ENCODE data around the gene DIAPH3.

The DIAPH3 gene

GRCh38 chr13:59660582-59660981 is 503.1 kb downstream of the DIAPH3 start:
- H3K9me3 ChIP-seq (ENCODE audit: insufficient read depth, low read depth, low read length): no peaks in the 10 kb centered on the region
- H3K9ac ChIP-seq (ENCODE audit: low read depth, low read length, poor library complexity, severe bottlenecking): no peak overlapping the region
- H3K4me2 ChIP-seq (ENCODE audit: low read depth, low read length, poor library complexity, severe bottlenecking): no peak overlapping the region
- peaks cover 2% of the 10 kb centered on the region for H3K4me1 ChIP-seq (ENCODE audit: insufficient read depth, low read length, poor library complexity, severe bottlenecking)
- H3K36me3 ChIP-seq (ENCODE audit: insufficient read depth, low read length): no peaks in the 10 kb centered on the region
- H3K9me2 ChIP-seq (replicated peaks; ENCODE audit: low read depth, low read length): no peaks in the 10 kb centered on the region
- no peaks in the 10 kb centered on the region for H3K79me2 ChIP-seq (ENCODE audit: insufficient read depth, low read length)
- no peak overlapping the region for H3K4me3 ChIP-seq (ENCODE audit: low read length, poor library complexity, severe bottlenecking)
- H3F3A ChIP-seq (ENCODE audit: low read depth): no peaks in the 10 kb centered on the region
- H3K27me3 ChIP-seq (ENCODE audit: insufficient read depth, low read length, poor library complexity, severe bottlenecking): no peaks in the 10 kb centered on the region
- H4K20me1 ChIP-seq (ENCODE audit: insufficient read depth, low read length, poor library complexity, severe bottlenecking): no peaks in the 10 kb centered on the region
- TF ChIP-seq EZH2phosphoT487 (IDR thresholded peaks at IDR 0.05; ENCODE audit: borderline replicate concordance): no peak
- TF ChIP-seq, protein P1, sequence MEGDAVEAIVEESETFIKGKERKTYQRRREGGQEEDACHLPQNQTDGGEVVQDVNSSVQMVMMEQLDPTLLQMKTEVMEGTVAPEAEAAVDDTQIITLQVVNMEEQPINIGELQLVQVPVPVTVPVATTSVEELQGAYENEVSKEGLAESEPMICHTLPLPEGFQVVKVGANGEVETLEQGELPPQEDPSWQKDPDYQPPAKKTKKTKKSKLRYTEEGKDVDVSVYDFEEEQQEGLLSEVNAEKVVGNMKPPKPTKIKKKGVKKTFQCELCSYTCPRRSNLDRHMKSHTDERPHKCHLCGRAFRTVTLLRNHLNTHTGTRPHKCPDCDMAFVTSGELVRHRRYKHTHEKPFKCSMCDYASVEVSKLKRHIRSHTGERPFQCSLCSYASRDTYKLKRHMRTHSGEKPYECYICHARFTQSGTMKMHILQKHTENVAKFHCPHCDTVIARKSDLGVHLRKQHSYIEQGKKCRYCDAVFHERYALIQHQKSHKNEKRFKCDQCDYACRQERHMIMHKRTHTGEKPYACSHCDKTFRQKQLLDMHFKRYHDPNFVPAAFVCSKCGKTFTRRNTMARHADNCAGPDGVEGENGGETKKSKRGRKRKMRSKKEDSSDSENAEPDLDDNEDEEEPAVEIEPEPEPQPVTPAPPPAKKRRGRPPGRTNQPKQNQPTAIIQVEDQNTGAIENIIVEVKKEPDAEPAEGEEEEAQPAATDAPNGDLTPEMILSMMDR (conservative IDR thresholded peaks at IDR 0.05; ENCODE audit: low read length): no peak
- no peak overlapping the region for H2AFZ ChIP-seq (ENCODE audit: low read length)

- H3K27me3 ChIP-seq (ENCODE audit: insufficient read depth, low read length, poor library complexity, severe bottlenecking): no peaks in the 10 kb centered on the region
- H3K79me2 ChIP-seq (ENCODE audit: insufficient read depth, low read length): no peaks in the 10 kb centered on the region
- no peak overlapping the region for H3K9ac ChIP-seq (ENCODE audit: low read depth, low read length, poor library complexity, severe bottlenecking)
- no peaks in the 10 kb centered on the region for H3K9me3 ChIP-seq (ENCODE audit: insufficient read depth, low read depth, low read length)
- H4K20me1 ChIP-seq (ENCODE audit: insufficient read depth, low read length, poor library complexity, severe bottlenecking): no peaks in the 10 kb centered on the region
- H2AFZ ChIP-seq (ENCODE audit: low read length): no peak overlapping the region
- no peaks in the 10 kb centered on the region for H3F3A ChIP-seq (ENCODE audit: low read depth)
- no peak overlapping the region for H3K4me3 ChIP-seq (ENCODE audit: low read length, poor library complexity, severe bottlenecking)
- no peaks in the 10 kb centered on the region for H3K9me2 ChIP-seq (replicated peaks; ENCODE audit: low read depth, low read length)
- no peaks in the 10 kb centered on the region for H3K36me3 ChIP-seq (ENCODE audit: insufficient read depth, low read length)
- TF ChIP-seq, protein P1 (conservative IDR thresholded peaks at IDR 0.05; ENCODE audit: low read length): no peak
- no peak for TF ChIP-seq EZH2phosphoT487 (IDR thresholded peaks at IDR 0.05; ENCODE audit: borderline replicate concordance)
- no peak overlapping the region for H3K4me2 ChIP-seq (ENCODE audit: low read depth, low read length, poor library complexity, severe bottlenecking)
- peaks cover 2% of the 10 kb centered on the region for H3K4me1 ChIP-seq (ENCODE audit: insufficient read depth, low read length, poor library complexity, severe bottlenecking)
Observed at GRCh38 chr13:59659981-59660380, 503.7 kb downstream of the DIAPH3 start.

GRCh38 chr13:59658738-59659330 is 504.9 kb downstream of the DIAPH3 start:
- no peak overlapping the region for H2AFZ ChIP-seq (ENCODE audit: low read length)

More at GRCh38 chr13:59658738-59659330, 504.9 kb downstream of the DIAPH3 start:
- no peak overlapping the region for H3K9ac ChIP-seq (ENCODE audit: low read depth, low read length, poor library complexity, severe bottlenecking)
- no peaks in the 10 kb centered on the region for H3K9me3 ChIP-seq (ENCODE audit: insufficient read depth, low read depth, low read length)
- H3K4me1 ChIP-seq (ENCODE audit: insufficient read depth, low read length, poor library complexity, severe bottlenecking): peaks cover 2% of the 10 kb centered on the region
- H3K36me3 ChIP-seq (ENCODE audit: insufficient read depth, low read length): no peaks in the 10 kb centered on the region
- no peaks in the 10 kb centered on the region for H3F3A ChIP-seq (ENCODE audit: low read depth)
- TF ChIP-seq, protein P1 (conservative IDR thresholded peaks at IDR 0.05; ENCODE audit: low read length): no peak
- no peak for TF ChIP-seq EZH2phosphoT487 (IDR thresholded peaks at IDR 0.05; ENCODE audit: borderline replicate concordance)
- H3K4me3 ChIP-seq (ENCODE audit: low read length, poor library complexity, severe bottlenecking): no peak overlapping the region
- H3K27me3 ChIP-seq (ENCODE audit: insufficient read depth, low read length, poor library complexity, severe bottlenecking): no peaks in the 10 kb centered on the region
- H3K79me2 ChIP-seq (ENCODE audit: insufficient read depth, low read length): no peaks in the 10 kb centered on the region
- no peak overlapping the region for H3K4me2 ChIP-seq (ENCODE audit: low read depth, low read length, poor library complexity, severe bottlenecking)
- H4K20me1 ChIP-seq (ENCODE audit: insufficient read depth, low read length, poor library complexity, severe bottlenecking): no peaks in the 10 kb centered on the region
- no peaks in the 10 kb centered on the region for H3K9me2 ChIP-seq (replicated peaks; ENCODE audit: low read depth, low read length)
